GM23338 (cell line): ENCODE measurements around the gene SORBS1. TPM values are rescaled to one million over a fixed set of nuclear protein-coding genes. Genes with fewer than 3 reads are reported as not detected.
A peak's percentile ranks its signal among the peaks of the same experiment; 100 is the strongest.

Experiments used
- ATAC-seq: fragments of 200-7000 bp; cut with Tn5 transposase; 3 replicates; pipeline ENCODE4 v1.9.1; 2020
- DNase-seq: peaks from one replicate; pipeline ENCODE4 v3.0.0-alpha.2; 2015; ENCODE audit warnings: low spot score
- H2AFZ ChIP-seq: fragments of 200-600 bp; sonication (generic); 2 replicates; pipeline ENCODE4 v1.8.0; 2016; ENCODE audit warnings: antibody characterized with exemption, mild to moderate bottlenecking, moderate library complexity
- H3F3A ChIP-seq: fragments of 200-600 bp; sonication (generic); replicated peaks from 2 replicates; pipeline ENCODE4 v1.8.0; 2017; ENCODE audit warnings: antibody characterized with exemption, mixed run types, low read depth
- H3K27ac ChIP-seq: fragments of 200-600 bp; sonication (generic); 2 replicates; pipeline ENCODE4 v1.6.1; 2016; ENCODE audit warnings: low read depth
- H3K27me3 ChIP-seq: fragments of 200-600 bp; sonication (generic); 2 replicates; pipeline ENCODE4 v1.8.0; 2016; ENCODE audit warnings: mild to moderate bottlenecking, mixed run types, moderate library complexity; ENCODE audit not compliant: insufficient read depth
- H3K36me3 ChIP-seq: fragments of 200-600 bp; sonication (generic); 2 replicates; pipeline ENCODE4 v1.8.0; 2016; ENCODE audit warnings: mild to moderate bottlenecking; ENCODE audit not compliant: insufficient read depth
- H3K4me1 ChIP-seq: fragments of 200-600 bp; sonication (generic); 2 replicates; pipeline ENCODE4 v1.8.0; 2016; ENCODE audit warnings: mild to moderate bottlenecking, moderate library complexity; ENCODE audit not compliant: insufficient read depth
- H3K4me2 ChIP-seq: fragments of 200-600 bp; sonication (generic); 2 replicates; pipeline ENCODE4 v1.7.1; 2017; ENCODE audit warnings: mixed run types
- H3K4me3 ChIP-seq: fragments of 200-600 bp; sonication (generic); 2 replicates; pipeline ENCODE4 v1.6.1; 2016; ENCODE audit warnings: mixed run types
- H3K79me2 ChIP-seq: fragments of 200-600 bp; sonication (generic); replicated peaks from 2 replicates; pipeline ENCODE4 v1.8.0; 2017; ENCODE audit warnings: mild to moderate bottlenecking; ENCODE audit not compliant: insufficient read depth
- H3K9me2 ChIP-seq: fragments of 200-600 bp; sonication (generic); 2 replicates; pipeline ENCODE4 v1.8.0; 2017; ENCODE audit not compliant: insufficient read depth
- H4K20me1 ChIP-seq: fragments of 200-600 bp; sonication (generic); replicated peaks from 2 replicates; pipeline ENCODE4 v1.8.0; 2017; ENCODE audit warnings: mild to moderate bottlenecking; ENCODE audit not compliant: insufficient read depth
- H3K27ac Mint-ChIP-seq: 2 replicates; pipeline ENCODE4 v1.8.0; 2020; ENCODE audit warnings: inconsistent platforms, mild to moderate bottlenecking, moderate library complexity, mixed read lengths
- H3K27me3 Mint-ChIP-seq: 3 replicates; pipeline ENCODE4 v1.8.0; 2022; ENCODE audit warnings: low read depth, mild to moderate bottlenecking, moderate library complexity, mixed read lengths, inconsistent platforms; ENCODE audit not compliant: insufficient read depth, poor library complexity
- H3K36me3 Mint-ChIP-seq: 3 replicates; pipeline ENCODE4 v1.8.0; 2021; ENCODE audit warnings: low read depth, mild to moderate bottlenecking, inconsistent platforms, moderate library complexity, mixed read lengths
- H3K4me1 Mint-ChIP-seq: 3 replicates; pipeline ENCODE4 v1.8.0; 2020; ENCODE audit warnings: mild to moderate bottlenecking, inconsistent platforms, mixed read lengths
- H3K4me3 Mint-ChIP-seq: 3 replicates; pipeline ENCODE4 v1.8.0; 2021; ENCODE audit warnings: moderate library complexity, mild to moderate bottlenecking, inconsistent platforms, mixed read lengths
- H3K9me3 Mint-ChIP-seq: 3 replicates; pipeline ENCODE4 v1.8.0; 2020; ENCODE audit warnings: moderate library complexity, mild to moderate bottlenecking, inconsistent platforms, mixed read lengths
- EZH2 ChIP-seq: fragments of 200-600 bp; sonication (generic); IDR thresholded peaks from one replicate; pipeline ENCODE4 v1.8.0; 2017; ENCODE audit warnings: antibody characterized with exemption, mild to moderate bottlenecking, low read depth; ENCODE audit not compliant: unreplicated experiment
- ZNF114 ChIP-seq: fragments of 250-450 bp; sonication (Bioruptor Pico); IDR thresholded peaks from 2 replicates; pipeline ENCODE4 v1.5.0; 2020; ENCODE audit warnings: mild to moderate bottlenecking, moderate library complexity
- polyA plus RNA-seq: library from polyadenylated mRNA; unstranded; fragments of >200 nt; fragmentation: Nextera tagmentation; extraction: Ambion mirVana; gene quantifications from 2 replicates; pipeline ENCODE4 v1.2.1, GENCODE V29; 2016
- total RNA-seq: library from RNA; depleted of rRNA; stranded (reverse); fragments of >200 nt; shearing (Covaris generic); gene quantifications from 2 replicates; pipeline ENCODE4 v1.2.3, GENCODE V29; 2014
- TF ChIP-seq, protein P1 (sequence below): fragments of 250-450 bp; sonication (Bioruptor Pico); IDR thresholded peaks from 2 replicates; pipeline ENCODE4 v1.5.0; 2020; ENCODE audit warnings: mild to moderate bottlenecking, moderate library complexity
- TF ChIP-seq, protein P2 (sequence below), 2 experiments: fragments of 200-600 bp in 1 of 2; sonication (generic) in 1 of 2; conservative IDR thresholded peaks; 2 replicates each; pipeline versions ENCODE4 v1.5.1 to v1.6.1; 2016 to 2017; ENCODE audit warnings: antibody characterized with exemption in 2 of 2, low read depth in 2 of 2, mild to moderate bottlenecking in 2 of 2, moderate library complexity in 1 of 2
- TF ChIP-seq, protein P3 (sequence below): IDR thresholded peaks from one replicate; pipeline ENCODE4 v1.6.1; 2018; ENCODE audit warnings: antibody characterized with exemption; ENCODE audit not compliant: unreplicated experiment

The SORBS1 gene
- total and polyA plus RNA-seq, 2 experiments from 2014 or later, result 47.7 to 51.5 TPM

DNA sequence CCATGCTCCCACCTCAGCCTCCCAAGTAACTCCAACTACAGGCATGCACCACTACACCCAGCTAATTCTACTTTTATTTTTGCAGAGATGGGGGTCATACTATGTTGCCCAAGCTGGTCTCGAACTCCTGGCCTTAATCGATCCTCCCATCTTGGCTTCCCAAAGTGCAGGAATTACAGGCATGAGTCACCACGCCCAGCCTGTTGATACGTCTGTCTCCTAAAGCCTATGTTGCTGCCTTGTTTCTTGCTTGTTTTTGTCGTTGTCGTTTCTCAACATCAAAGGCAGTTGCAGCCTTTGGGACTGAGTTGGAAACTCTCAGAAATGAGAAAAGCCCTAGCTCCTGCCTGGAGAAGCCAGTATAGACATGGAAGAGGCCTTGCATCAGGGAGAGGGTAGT lies 49.9 kb downstream of the SORBS1 start (continued):
- TF ChIP-seq, protein P1, sequence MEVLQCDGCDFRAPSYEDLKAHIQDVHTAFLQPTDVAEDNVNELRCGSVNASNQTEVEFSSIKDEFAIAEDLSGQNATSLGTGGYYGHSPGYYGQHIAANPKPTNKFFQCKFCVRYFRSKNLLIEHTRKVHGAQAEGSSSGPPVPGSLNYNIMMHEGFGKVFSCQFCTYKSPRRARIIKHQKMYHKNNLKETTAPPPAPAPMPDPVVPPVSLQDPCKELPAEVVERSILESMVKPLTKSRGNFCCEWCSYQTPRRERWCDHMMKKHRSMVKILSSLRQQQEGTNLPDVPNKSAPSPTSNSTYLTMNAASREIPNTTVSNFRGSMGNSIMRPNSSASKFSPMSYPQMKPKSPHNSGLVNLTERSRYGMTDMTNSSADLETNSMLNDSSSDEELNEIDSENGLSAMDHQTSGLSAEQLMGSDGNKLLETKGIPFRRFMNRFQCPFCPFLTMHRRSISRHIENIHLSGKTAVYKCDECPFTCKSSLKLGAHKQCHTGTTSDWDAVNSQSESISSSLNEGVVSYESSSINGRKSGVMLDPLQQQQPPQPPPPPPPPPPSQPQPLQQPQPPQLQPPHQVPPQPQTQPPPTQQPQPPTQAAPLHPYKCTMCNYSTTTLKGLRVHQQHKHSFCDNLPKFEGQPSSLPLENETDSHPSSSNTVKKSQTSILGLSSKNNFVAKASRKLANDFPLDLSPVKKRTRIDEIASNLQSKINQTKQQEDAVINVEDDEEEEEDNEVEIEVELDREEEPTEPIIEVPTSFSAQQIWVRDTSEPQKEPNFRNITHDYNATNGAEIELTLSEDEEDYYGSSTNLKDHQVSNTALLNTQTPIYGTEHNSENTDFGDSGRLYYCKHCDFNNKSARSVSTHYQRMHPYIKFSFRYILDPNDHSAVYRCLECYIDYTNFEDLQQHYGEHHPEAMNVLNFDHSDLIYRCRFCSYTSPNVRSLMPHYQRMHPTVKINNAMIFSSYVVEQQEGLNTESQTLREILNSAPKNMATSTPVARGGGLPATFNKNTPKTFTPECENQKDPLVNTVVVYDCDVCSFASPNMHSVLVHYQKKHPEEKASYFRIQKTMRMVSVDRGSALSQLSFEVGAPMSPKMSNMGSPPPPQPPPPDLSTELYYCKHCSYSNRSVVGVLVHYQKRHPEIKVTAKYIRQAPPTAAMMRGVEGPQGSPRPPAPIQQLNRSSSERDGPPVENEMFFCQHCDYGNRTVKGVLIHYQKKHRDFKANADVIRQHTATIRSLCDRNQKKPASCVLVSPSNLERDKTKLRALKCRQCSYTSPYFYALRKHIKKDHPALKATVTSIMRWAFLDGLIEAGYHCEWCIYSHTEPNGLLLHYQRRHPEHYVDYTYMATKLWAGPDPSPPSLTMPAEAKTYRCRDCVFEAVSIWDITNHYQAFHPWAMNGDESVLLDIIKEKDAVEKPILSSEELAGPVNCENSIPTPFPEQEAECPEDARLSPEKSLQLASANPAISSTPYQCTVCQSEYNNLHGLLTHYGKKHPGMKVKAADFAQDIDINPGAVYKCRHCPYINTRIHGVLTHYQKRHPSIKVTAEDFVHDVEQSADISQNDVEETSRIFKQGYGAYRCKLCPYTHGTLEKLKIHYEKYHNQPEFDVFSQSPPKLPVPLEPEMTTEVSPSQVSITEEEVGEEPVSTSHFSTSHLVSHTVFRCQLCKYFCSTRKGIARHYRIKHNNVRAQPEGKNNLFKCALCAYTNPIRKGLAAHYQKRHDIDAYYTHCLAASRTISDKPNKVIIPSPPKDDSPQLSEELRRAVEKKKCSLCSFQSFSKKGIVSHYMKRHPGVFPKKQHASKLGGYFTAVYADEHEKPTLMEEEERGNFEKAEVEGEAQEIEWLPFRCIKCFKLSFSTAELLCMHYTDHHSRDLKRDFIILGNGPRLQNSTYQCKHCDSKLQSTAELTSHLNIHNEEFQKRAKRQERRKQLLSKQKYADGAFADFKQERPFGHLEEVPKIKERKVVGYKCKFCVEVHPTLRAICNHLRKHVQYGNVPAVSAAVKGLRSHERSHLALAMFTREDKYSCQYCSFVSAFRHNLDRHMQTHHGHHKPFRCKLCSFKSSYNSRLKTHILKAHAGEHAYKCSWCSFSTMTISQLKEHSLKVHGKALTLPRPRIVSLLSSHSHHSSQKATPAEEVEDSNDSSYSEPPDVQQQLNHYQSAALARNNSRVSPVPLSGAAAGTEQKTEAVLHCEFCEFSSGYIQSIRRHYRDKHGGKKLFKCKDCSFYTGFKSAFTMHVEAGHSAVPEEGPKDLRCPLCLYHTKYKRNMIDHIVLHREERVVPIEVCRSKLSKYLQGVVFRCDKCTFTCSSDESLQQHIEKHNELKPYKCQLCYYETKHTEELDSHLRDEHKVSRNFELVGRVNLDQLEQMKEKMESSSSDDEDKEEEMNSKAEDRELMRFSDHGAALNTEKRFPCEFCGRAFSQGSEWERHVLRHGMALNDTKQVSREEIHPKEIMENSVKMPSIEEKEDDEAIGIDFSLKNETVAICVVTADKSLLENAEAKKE (CRISPR knock-in tag), result no peak

DNA sequence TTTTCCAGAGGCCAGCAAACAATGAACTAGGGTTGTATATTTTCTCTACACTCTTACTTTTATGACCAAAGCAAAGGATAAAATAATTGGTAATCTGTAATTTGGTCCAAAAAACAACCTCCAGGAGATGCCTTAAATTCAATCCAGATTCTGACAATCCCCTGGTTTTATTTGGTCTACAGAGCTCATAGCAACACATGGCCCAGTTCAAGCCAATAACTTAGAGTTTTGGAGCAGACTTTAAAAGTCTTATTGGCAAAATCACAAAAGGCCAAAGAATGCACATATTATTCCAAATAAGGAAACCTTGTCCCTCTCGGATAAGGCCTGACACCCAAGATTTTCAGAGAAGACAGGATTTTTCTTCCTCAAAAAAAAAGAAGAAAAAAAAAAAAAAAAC lies 51.9 kb downstream of the SORBS1 start:
- H3K4me3 ChIP-seq, result no peak overlapping the region
- no peak overlapping the region for H2AFZ ChIP-seq
- Mint-ChIP-seq H3K36me3 (no peaks in the 10 kb centered on the region), H3K4me1 (peaks cover 50% of the 10 kb centered on the region), H3K27ac (no peak overlapping the region), H3K9me3 (no peaks in the 10 kb centered on the region), H3K27me3 (peaks cover 2% of the 10 kb centered on the region), H3K4me3 (no peak overlapping the region)
- H3F3A ChIP-seq, result no peaks in the 10 kb centered on the region
- ATAC-seq (no peak), DNase-seq (no peak)
- H3K27ac ChIP-seq, result no peak overlapping the region
- no peaks in the 10 kb centered on the region for H3K27me3 ChIP-seq
- peaks cover 40% of the 10 kb centered on the region for H3K4me1 ChIP-seq
- no peaks in the 10 kb centered on the region for H3K36me3 ChIP-seq
- H3K9me2 ChIP-seq, result peaks cover 3% of the 10 kb centered on the region; the same call in 1 of the 2 replicates
- H3K4me2 ChIP-seq, result peak overlapping the region; percentile 8; the same call in 1 of the 2 replicates
- TF ChIP-seq, protein P2, sequence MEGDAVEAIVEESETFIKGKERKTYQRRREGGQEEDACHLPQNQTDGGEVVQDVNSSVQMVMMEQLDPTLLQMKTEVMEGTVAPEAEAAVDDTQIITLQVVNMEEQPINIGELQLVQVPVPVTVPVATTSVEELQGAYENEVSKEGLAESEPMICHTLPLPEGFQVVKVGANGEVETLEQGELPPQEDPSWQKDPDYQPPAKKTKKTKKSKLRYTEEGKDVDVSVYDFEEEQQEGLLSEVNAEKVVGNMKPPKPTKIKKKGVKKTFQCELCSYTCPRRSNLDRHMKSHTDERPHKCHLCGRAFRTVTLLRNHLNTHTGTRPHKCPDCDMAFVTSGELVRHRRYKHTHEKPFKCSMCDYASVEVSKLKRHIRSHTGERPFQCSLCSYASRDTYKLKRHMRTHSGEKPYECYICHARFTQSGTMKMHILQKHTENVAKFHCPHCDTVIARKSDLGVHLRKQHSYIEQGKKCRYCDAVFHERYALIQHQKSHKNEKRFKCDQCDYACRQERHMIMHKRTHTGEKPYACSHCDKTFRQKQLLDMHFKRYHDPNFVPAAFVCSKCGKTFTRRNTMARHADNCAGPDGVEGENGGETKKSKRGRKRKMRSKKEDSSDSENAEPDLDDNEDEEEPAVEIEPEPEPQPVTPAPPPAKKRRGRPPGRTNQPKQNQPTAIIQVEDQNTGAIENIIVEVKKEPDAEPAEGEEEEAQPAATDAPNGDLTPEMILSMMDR (conservative IDR thresholded peaks at IDR 0.05; ENCODE audit: low read depth in 2 of 2), result no peak
- TF ChIP-seq EZH2 (no peak), ZNF114 (no peak)
- TF ChIP-seq, protein P3, sequence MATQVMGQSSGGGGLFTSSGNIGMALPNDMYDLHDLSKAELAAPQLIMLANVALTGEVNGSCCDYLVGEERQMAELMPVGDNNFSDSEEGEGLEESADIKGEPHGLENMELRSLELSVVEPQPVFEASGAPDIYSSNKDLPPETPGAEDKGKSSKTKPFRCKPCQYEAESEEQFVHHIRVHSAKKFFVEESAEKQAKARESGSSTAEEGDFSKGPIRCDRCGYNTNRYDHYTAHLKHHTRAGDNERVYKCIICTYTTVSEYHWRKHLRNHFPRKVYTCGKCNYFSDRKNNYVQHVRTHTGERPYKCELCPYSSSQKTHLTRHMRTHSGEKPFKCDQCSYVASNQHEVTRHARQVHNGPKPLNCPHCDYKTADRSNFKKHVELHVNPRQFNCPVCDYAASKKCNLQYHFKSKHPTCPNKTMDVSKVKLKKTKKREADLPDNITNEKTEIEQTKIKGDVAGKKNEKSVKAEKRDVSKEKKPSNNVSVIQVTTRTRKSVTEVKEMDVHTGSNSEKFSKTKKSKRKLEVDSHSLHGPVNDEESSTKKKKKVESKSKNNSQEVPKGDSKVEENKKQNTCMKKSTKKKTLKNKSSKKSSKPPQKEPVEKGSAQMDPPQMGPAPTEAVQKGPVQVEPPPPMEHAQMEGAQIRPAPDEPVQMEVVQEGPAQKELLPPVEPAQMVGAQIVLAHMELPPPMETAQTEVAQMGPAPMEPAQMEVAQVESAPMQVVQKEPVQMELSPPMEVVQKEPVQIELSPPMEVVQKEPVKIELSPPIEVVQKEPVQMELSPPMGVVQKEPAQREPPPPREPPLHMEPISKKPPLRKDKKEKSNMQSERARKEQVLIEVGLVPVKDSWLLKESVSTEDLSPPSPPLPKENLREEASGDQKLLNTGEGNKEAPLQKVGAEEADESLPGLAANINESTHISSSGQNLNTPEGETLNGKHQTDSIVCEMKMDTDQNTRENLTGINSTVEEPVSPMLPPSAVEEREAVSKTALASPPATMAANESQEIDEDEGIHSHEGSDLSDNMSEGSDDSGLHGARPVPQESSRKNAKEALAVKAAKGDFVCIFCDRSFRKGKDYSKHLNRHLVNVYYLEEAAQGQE, result no peak
- H4K20me1 ChIP-seq, result no peaks in the 10 kb centered on the region; the same call in none of the 2 replicates
- H3K79me2 ChIP-seq, result peaks cover 63% of the 10 kb centered on the region
